Caki2 (cell line): ENCODE data around the gene PTPRD. TPM values are rescaled to one million over a fixed set of nuclear protein-coding genes. Genes with fewer than 3 reads are reported as not detected.

Experiments
- DNase-seq: peaks from one replicate; pipeline ENCODE4 v3.0.0-alpha.2; 2015; ENCODE audit warnings: low read depth
- in situ Hi-C: cut with HindIII; loops from 2 replicates; pipeline ENCODE4 v1.10.0; 2016; ENCODE audit warnings: low sequenced_read_pairs, low pct_unique_long_range_greater_than_20kb, mixed read lengths
- total RNA-seq: library from RNA; depleted of rRNA; stranded (reverse); fragments of >200 nt; shearing (Covaris generic); gene quantifications from 2 replicates; pipeline ENCODE4 v1.2.3, GENCODE V29; 2014; ENCODE audit warnings: low replicate concordance

Gene PTPRD
- total RNA-seq, 1 experiment from 2014 or later, result 1.1 TPM

GRCh38 chr9:8693464-8693863 is 1919.3 kb downstream of the PTPRD start:
- DNase-seq, result no peak
- in situ Hi-C loops, result no loop called here

- DNase-seq, result no peak
- in situ Hi-C loops, result no loop called here
Measured at GRCh38 chr9:8686516-8686915, 1926.3 kb downstream of the PTPRD start.

DNA sequence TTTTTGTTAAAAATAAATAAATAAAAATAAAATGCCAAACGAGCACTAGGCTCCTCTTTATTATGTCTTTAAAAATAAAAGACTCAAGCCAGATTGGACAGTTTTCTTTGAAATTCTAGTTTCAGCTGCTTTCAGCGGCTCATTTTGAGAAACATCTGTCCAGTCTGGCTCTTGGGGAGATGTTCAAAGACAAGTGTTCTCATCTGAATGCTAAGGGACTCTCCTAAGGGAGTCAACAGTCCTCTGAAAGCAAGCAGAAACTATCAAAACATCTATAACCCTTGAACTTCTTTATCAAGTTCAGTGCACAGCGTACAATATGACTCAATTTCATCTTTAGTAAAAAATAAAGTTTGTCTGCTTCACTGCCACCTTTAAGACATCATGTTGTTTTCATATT is 1927.0 kb downstream of the PTPRD start:
- DNase-seq, result no peak
- in situ Hi-C loops, result no loop called here

- in situ Hi-C loops, result no loop called here
- DNase-seq, result no peak
Measured at GRCh38 chr9:8684978-8685708, 1927.7 kb downstream of the PTPRD start.

- in situ Hi-C loops, result no loop called here
- DNase-seq, result no peak
Measured at GRCh38 chr9:8683496-8683895, 1929.3 kb downstream of the PTPRD start.

GRCh38 chr9:8680658-8681057 is 1932.1 kb downstream of the PTPRD start:
- no peak for DNase-seq
- in situ Hi-C loops, result no loop called here

DNA sequence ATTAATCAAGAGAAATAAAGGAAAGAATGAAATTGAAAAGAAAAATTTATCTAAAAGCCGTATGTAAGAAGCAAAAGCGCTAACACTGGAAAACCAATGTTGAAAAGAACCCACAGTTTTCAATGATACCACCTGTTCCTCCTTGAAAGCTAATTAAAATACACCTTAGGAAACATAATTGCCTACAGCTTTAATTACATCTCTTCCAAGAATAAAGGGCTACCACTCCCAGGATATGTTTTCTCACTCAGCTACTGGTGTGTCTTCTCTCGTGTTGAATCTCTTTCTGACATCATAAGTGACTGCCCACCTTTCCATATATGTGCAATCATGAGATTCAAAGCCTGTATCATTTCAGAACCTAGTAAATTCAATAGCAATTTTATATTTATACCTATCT is 1932.6 kb downstream of the PTPRD start:
- in situ Hi-C loops, result no loop called here
- no peak for DNase-seq

DNA sequence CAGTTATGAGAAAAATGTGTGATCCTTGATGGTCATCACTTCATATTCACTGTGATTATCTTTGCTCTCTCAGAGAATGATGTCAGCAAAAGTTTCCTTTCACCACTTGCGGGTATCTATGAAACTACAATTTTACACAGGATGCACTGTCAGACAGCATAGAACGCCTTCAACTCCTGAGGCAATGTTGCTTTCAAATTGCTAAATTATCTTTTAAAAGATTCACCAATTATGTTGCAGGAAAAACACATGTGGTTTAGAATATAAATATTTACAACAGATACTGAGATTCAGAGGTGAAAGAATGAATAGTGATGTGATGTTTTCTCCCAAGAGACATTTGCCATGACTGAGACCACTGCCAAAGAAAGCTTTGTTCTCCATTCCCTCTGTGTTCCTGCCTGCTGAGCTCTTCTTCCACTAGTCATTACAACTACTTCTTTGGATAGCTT is 1933.4 kb downstream of the PTPRD start:
- DNase-seq, result no peak
- in situ Hi-C loops, result no loop called here

- in situ Hi-C loops, result no loop called here
- DNase-seq, result no peak
Measured at GRCh38 chr9:8677741-8678140, 1935.1 kb downstream of the PTPRD start.

GRCh38 chr9:8674536-8674935 is 1938.3 kb downstream of the PTPRD start:
- DNase-seq, result no peak
- in situ Hi-C loops, result no loop called here

DNA sequence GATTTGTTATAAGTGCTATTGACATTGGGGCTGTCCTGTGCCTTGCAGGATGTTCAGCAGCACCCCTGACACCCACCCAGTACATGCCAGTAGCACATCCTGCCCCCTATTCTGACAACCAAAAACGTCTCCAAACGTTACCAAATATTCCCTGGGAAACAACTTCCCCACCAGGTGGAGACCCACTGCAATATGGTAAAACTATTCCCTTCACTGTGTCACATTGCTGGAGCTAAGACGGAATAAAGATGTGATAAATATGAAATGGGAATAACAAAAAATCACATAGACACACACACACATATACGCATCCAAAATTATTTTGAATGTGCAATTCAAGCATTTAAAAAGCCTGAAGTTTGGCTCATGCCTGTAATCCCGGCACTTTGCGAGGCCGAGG is 1939.0 kb downstream of the PTPRD start:
- in situ Hi-C loops, result no loop called here

GRCh38 chr9:8670751-8671150 is 1942.1 kb downstream of the PTPRD start:
- DNase-seq, result no peak
- in situ Hi-C loops, result no loop called here

More for the DNA sequence above, 1939.0 kb downstream of the PTPRD start:
- DNase-seq, result no peak

DNA sequence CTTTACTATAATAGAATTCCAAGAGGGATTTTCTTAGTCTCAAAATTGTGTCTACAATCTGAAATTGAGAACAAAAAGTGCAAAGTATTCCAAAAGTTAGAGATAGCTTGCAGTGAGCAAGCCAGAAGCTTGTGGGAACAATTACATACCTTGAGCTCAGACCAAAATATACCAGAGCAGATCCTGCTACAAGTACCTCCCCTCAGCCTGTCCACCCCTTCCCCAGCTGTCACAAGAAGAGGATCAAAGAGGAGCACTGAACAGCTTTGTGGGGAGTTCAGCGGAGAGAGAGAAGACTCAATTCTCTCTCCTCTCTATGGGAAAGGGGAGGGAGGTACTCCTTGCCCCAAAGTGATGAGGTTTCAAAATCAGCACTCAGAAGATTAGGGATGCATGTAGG is 1944.1 kb downstream of the PTPRD start:
- no peak for DNase-seq

GRCh38 chr9:8668231-8668630 is 1944.6 kb downstream of the PTPRD start:
- in situ Hi-C loops, result no loop called here
- no peak for DNase-seq

More for the DNA sequence above, 1944.1 kb downstream of the PTPRD start:
- in situ Hi-C loops, result no loop called here

DNA sequence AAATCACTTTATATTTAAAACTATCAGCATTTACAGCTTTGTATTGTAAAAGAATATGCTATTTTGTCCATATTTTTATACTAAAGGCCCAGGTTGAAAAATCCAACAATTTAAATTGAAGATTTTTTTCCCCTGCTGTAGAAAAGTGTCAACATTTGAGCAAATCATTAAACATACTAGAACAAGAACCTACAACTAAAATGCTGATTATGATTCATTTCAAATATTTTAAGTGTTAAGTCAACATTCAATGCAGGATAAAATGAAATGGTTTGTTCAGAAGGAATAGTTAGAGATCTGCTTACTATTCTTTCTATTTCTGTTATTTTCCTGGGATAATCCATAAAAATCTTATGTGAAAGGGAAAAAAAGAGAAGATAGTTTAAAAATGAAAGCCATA is 1946.7 kb downstream of the PTPRD start:
- no peak for DNase-seq
- in situ Hi-C loops, result no loop called here

DNA sequence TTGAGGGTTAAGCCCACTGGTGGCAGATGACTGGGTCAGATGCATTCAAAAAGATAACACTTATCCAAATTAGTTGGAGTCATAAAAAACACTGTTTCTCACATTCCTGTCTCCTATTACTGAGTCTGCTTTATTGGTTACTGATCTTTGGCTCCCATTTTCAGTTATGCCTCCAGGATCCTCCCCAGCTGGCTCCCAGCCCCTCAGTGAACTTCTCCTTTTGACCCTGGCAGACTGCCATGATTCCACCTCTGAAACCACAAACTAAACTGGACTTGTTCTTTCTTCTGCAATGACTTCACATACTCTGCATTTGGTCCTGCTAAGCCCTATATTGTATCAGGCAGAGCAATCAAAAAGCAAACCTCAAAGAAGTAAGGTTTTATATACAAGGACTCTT is 1952.4 kb downstream of the PTPRD start:
- peak; percentile 42 for DNase-seq
- in situ Hi-C loops, result no loop called here

GRCh38 chr9:8659108-8659507 is 1953.7 kb downstream of the PTPRD start:
- DNase-seq, result no peak
- in situ Hi-C loops, result no loop called here

GRCh38 chr9:8655071-8655470 is 1957.7 kb downstream of the PTPRD start:
- in situ Hi-C loops, result no loop called here

GRCh38 chr9:8653855-8654254 is 1958.9 kb downstream of the PTPRD start:
- in situ Hi-C loops, result no loop called here
- DNase-seq, result no peak

More at GRCh38 chr9:8655071-8655470, 1957.7 kb downstream of the PTPRD start:
- no peak for DNase-seq

- in situ Hi-C loops, result no loop called here
Measured at GRCh38 chr9:8653111-8653510, 1959.7 kb downstream of the PTPRD start.

More at GRCh38 chr9:8653111-8653510, 1959.7 kb downstream of the PTPRD start:
- no peak for DNase-seq
